Nephron (organoid): ENCODE data around the gene KIRREL3.

Experiments
- H3K27ac Mint-ChIP-seq, 3 experiments: 2 replicates each; pipeline ENCODE4 v1.8.0; 2020; ENCODE audit warnings: mixed read lengths in 3 of 3, mild to moderate bottlenecking in 2 of 3, moderate library complexity in 1 of 3
- H3K27me3 Mint-ChIP-seq: 2 replicates; pipeline ENCODE4 v1.8.0; 2021; ENCODE audit warnings: low read depth, mild to moderate bottlenecking, moderate library complexity, mixed read lengths
- H3K36me3 Mint-ChIP-seq: 2 replicates; pipeline ENCODE4 v1.8.0; 2020; ENCODE audit warnings: low read depth, mixed read lengths
- H3K4me1 Mint-ChIP-seq: 2 replicates; pipeline ENCODE4 v1.8.0; 2020; ENCODE audit warnings: mixed read lengths
- H3K4me3 Mint-ChIP-seq, 3 experiments: 2 replicates each; pipeline ENCODE4 v1.8.0; 2020; ENCODE audit warnings: mild to moderate bottlenecking in 3 of 3, mixed read lengths in 3 of 3, moderate library complexity in 2 of 3
- H3K9me3 Mint-ChIP-seq: 2 replicates; pipeline ENCODE4 v1.8.0; 2020; ENCODE audit warnings: mixed read lengths
- CTCF ChIP-seq, 3 experiments: fragments of 200-600 bp; sonication (generic); IDR thresholded peaks; one replicate each; pipeline ENCODE4 v1.5.0; 2021; ENCODE audit warnings: antibody characterized with exemption in 3 of 3; ENCODE audit not compliant: unreplicated experiment in 3 of 3

KIRREL3 gene

GRCh38 chr11:126743628-126744027 is 256.9 kb downstream of the KIRREL3 start:
- H3K36me3 Mint-ChIP-seq, result no peaks in the 10 kb centered on the region
- no peak for TF ChIP-seq CTCF (IDR thresholded peaks at IDR 0.05; ENCODE audit: unreplicated experiment in 3 of 3)
- H3K9me3 Mint-ChIP-seq, result no peaks in the 10 kb centered on the region
- peaks cover 43% of the 10 kb centered on the region for H3K4me1 Mint-ChIP-seq
- H3K27me3 Mint-ChIP-seq, result peaks cover 14% of the 10 kb centered on the region
- no peak overlapping the region for H3K4me3 Mint-ChIP-seq
- peak overlapping the region in 1 of 3 experiments; percentile 63 for H3K27ac Mint-ChIP-seq

- Mint-ChIP-seq H3K27ac (no peak overlapping the region), H3K4me1 (peaks cover 32% of the 10 kb centered on the region), H3K9me3 (no peaks in the 10 kb centered on the region), H3K36me3 (no peaks in the 10 kb centered on the region), H3K4me3 (no peak overlapping the region), H3K27me3 (peaks cover 14% of the 10 kb centered on the region)
- no peak for TF ChIP-seq CTCF (IDR thresholded peaks at IDR 0.05; ENCODE audit: unreplicated experiment in 3 of 3)
Measured at GRCh38 chr11:126742582-126742981, 258.0 kb downstream of the KIRREL3 start.

- no peak for TF ChIP-seq CTCF (IDR thresholded peaks at IDR 0.05; ENCODE audit: unreplicated experiment in 3 of 3)
- no peaks in the 10 kb centered on the region for H3K36me3 Mint-ChIP-seq
- no peaks in the 10 kb centered on the region for H3K9me3 Mint-ChIP-seq
- H3K27me3 Mint-ChIP-seq, result peaks cover 14% of the 10 kb centered on the region
- no peak overlapping the region for H3K4me3 Mint-ChIP-seq
- no peak overlapping the region for H3K27ac Mint-ChIP-seq
- H3K4me1 Mint-ChIP-seq, result peaks cover 24% of the 10 kb centered on the region
Measured at GRCh38 chr11:126740846-126741245, 259.7 kb downstream of the KIRREL3 start.

GRCh38 chr11:126739499-126740145 is 260.9 kb downstream of the KIRREL3 start:
- peak overlapping the region in 2 of 3 experiments; percentile 1 to 4 for H3K27ac Mint-ChIP-seq
- no peak for TF ChIP-seq CTCF (IDR thresholded peaks at IDR 0.05; ENCODE audit: unreplicated experiment in 3 of 3)
- H3K4me3 Mint-ChIP-seq, result no peak overlapping the region
- H3K9me3 Mint-ChIP-seq, result no peaks in the 10 kb centered on the region
- H3K36me3 Mint-ChIP-seq, result no peaks in the 10 kb centered on the region
- H3K27me3 Mint-ChIP-seq, result peaks cover 8% of the 10 kb centered on the region
- peaks cover 20% of the 10 kb centered on the region for H3K4me1 Mint-ChIP-seq

GRCh38 chr11:126738295-126739031 is 262.1 kb downstream of the KIRREL3 start:
- TF ChIP-seq CTCF (IDR thresholded peaks at IDR 0.05; ENCODE audit: unreplicated experiment in 3 of 3), result no peak

More at GRCh38 chr11:126738295-126739031, 262.1 kb downstream of the KIRREL3 start:
- peaks cover 15% of the 10 kb centered on the region for H3K4me1 Mint-ChIP-seq
- no peaks in the 10 kb centered on the region for H3K36me3 Mint-ChIP-seq
- no peak overlapping the region for H3K27ac Mint-ChIP-seq
- peaks cover 7% of the 10 kb centered on the region for H3K27me3 Mint-ChIP-seq
- no peaks in the 10 kb centered on the region for H3K9me3 Mint-ChIP-seq
- no peak overlapping the region for H3K4me3 Mint-ChIP-seq
